Stimulated activated memory B cell treated with anti-CD40 and anti-IgM and Interleukin-4, amounts not matched to agents 10 μg/mL and 1 μg/mL and 100 μg/mL, for 72 hours (primary cell): ENCODE data around the gene GRK2.
"Not testable (repeated sequence)": the region's sequence is repeated elsewhere in the genome, so short reads cannot be mapped to it uniquely, and the experiment has no call there.

Source experiments
- ATAC-seq: fragments of 150-1000 bp; cut with Tn5 transposase; 2 replicates; pipeline ENCODE4 v1.10.0; 2021
- H3K27ac Mint-ChIP-seq: one replicate; pipeline ENCODE4 v1.8.0; 2022; ENCODE audit warnings: mild to moderate bottlenecking, mixed read lengths
- H3K27me3 Mint-ChIP-seq: one replicate; pipeline ENCODE4 v1.8.0; 2022; ENCODE audit warnings: mixed read lengths
- H3K36me3 Mint-ChIP-seq: one replicate; pipeline ENCODE4 v1.8.0; 2022; ENCODE audit warnings: mixed read lengths
- H3K4me1 Mint-ChIP-seq: one replicate; pipeline ENCODE4 v1.8.0; 2022; ENCODE audit warnings: mixed read lengths
- H3K4me3 Mint-ChIP-seq: one replicate; pipeline ENCODE4 v1.8.0; 2022; ENCODE audit warnings: mild to moderate bottlenecking, moderate library complexity, mixed read lengths
- H3K9me3 Mint-ChIP-seq: one replicate; pipeline ENCODE4 v1.8.0; 2022; ENCODE audit warnings: mixed read lengths

GRK2 gene

GRCh38 chr11:67266449-67267187 is at the start of gene GRK2:
TSS of gene GRK2 (plus strand) at chr11:67266473. CDS start at chr11:67266700, 227 bp downstream.
- peak; percentile 38 for ATAC-seq
- Mint-ChIP-seq H3K4me3 (peak within 1 kb of the TSS; percentile 93), H3K27ac (peak within 1 kb of the TSS; percentile 96), H3K4me1 (peaks cover 78% of the 10 kb centered on the region), H3K27me3 (peaks cover 6% of the 10 kb centered on the region), H3K9me3 (no peaks in the 10 kb centered on the region), H3K36me3 (peaks cover 42% of the 10 kb centered on the region)

GRCh38 chr11:67227726-67228125 is 38.5 kb upstream of the GRK2 start:
- Mint-ChIP-seq H3K36me3 (peaks cover 33% of the 10 kb centered on the region), H3K27ac (no peak overlapping the region), H3K4me1 (no peaks in the 10 kb centered on the region), H3K27me3 (no peaks in the 10 kb centered on the region), H3K9me3 (no peaks in the 10 kb centered on the region), H3K4me3 (no peak overlapping the region)
- ATAC-seq: no peak

- H3K9me3 Mint-ChIP-seq: no peaks in the 10 kb centered on the region
- peaks cover 45% of the 10 kb centered on the region for H3K36me3 Mint-ChIP-seq
- peaks cover 14% of the 10 kb centered on the region for H3K4me1 Mint-ChIP-seq
- no peak overlapping the region for H3K4me3 Mint-ChIP-seq
- no peak overlapping the region for H3K27ac Mint-ChIP-seq
- H3K27me3 Mint-ChIP-seq: no peaks in the 10 kb centered on the region
- no peak for ATAC-seq
Observed at GRCh38 chr11:67230406-67230805, 35.9 kb upstream of the GRK2 start.

- no peak for ATAC-seq
- Mint-ChIP-seq H3K4me3 (no peak overlapping the region), H3K4me1 (peaks cover 14% of the 10 kb centered on the region), H3K36me3 (peaks cover 45% of the 10 kb centered on the region), H3K27ac (no peak overlapping the region), H3K9me3 (no peaks in the 10 kb centered on the region), H3K27me3 (no peaks in the 10 kb centered on the region)
Observed at GRCh38 chr11:67230886-67231285, 35.4 kb upstream of the GRK2 start.

- Mint-ChIP-seq H3K9me3 (no peaks in the 10 kb centered on the region), H3K4me3 (peak overlapping the region; percentile 30), H3K4me1 (peaks cover 16% of the 10 kb centered on the region), H3K36me3 (peaks cover 26% of the 10 kb centered on the region), H3K27me3 (no peaks in the 10 kb centered on the region), H3K27ac (peak overlapping the region; percentile 65)
- ATAC-seq: peak; percentile 79
Observed at GRCh38 chr11:67233584-67234190, 32.6 kb upstream of the GRK2 start.

GRCh38 chr11:67234571-67234970 is 31.7 kb upstream of the GRK2 start:
- not testable (repeated sequence) for H3K9me3 Mint-ChIP-seq, ATAC-seq, H3K27me3 Mint-ChIP-seq, H3K4me3 Mint-ChIP-seq
- Mint-ChIP-seq H3K36me3 (peaks cover 21% of the 10 kb centered on the region), H3K4me1 (peaks cover 25% of the 10 kb centered on the region), H3K27ac (peak overlapping the region; percentile 65)

GRCh38 chr11:67237574-67237973 is 28.7 kb upstream of the GRK2 start:
- no peaks in the 10 kb centered on the region for H3K9me3 Mint-ChIP-seq
- H3K4me3 Mint-ChIP-seq: no peak overlapping the region
- no peak overlapping the region for H3K27ac Mint-ChIP-seq
- ATAC-seq: no peak
- H3K27me3 Mint-ChIP-seq: no peaks in the 10 kb centered on the region
- peaks cover 53% of the 10 kb centered on the region for H3K4me1 Mint-ChIP-seq
- peaks cover 37% of the 10 kb centered on the region for H3K36me3 Mint-ChIP-seq

- no peaks in the 10 kb centered on the region for H3K27me3 Mint-ChIP-seq
Observed at GRCh38 chr11:67238894-67239782, 27.1 kb upstream of the GRK2 start.

GRCh38 chr11:67239783-67240575 is 26.3 kb upstream of the GRK2 start:
- Mint-ChIP-seq H3K9me3 (no peaks in the 10 kb centered on the region), H3K4me1 (peaks cover 57% of the 10 kb centered on the region), H3K27me3 (no peaks in the 10 kb centered on the region)

More at GRCh38 chr11:67238894-67239782, 27.1 kb upstream of the GRK2 start:
- no peaks in the 10 kb centered on the region for H3K9me3 Mint-ChIP-seq
- peaks cover 45% of the 10 kb centered on the region for H3K36me3 Mint-ChIP-seq
- peak overlapping the region; percentile 99 for H3K27ac Mint-ChIP-seq
- H3K4me1 Mint-ChIP-seq: peaks cover 59% of the 10 kb centered on the region
- no peak for ATAC-seq
- H3K4me3 Mint-ChIP-seq: peak overlapping the region; percentile 100

GRCh38 chr11:67240576-67241389 is 25.5 kb upstream of the GRK2 start:
- peak overlapping the region; percentile 99 for H3K27ac Mint-ChIP-seq
- peak; percentile 80 for ATAC-seq
- peaks cover 55% of the 10 kb centered on the region for H3K36me3 Mint-ChIP-seq
- H3K4me3 Mint-ChIP-seq: peak overlapping the region; percentile 100
- no peaks in the 10 kb centered on the region for H3K27me3 Mint-ChIP-seq
- H3K4me1 Mint-ChIP-seq: peaks cover 58% of the 10 kb centered on the region
- no peaks in the 10 kb centered on the region for H3K9me3 Mint-ChIP-seq

More at GRCh38 chr11:67239783-67240575, 26.3 kb upstream of the GRK2 start:
- ATAC-seq: peak; percentile 98
- peaks cover 47% of the 10 kb centered on the region for H3K36me3 Mint-ChIP-seq
- H3K27ac Mint-ChIP-seq: peak overlapping the region; percentile 99
- peak overlapping the region; percentile 100 for H3K4me3 Mint-ChIP-seq

- H3K4me3 Mint-ChIP-seq: peak overlapping the region; percentile 100
- H3K27ac Mint-ChIP-seq: peak overlapping the region; percentile 99
- H3K4me1 Mint-ChIP-seq: peaks cover 64% of the 10 kb centered on the region
- peaks cover 65% of the 10 kb centered on the region for H3K36me3 Mint-ChIP-seq
- ATAC-seq: no peak
- no peaks in the 10 kb centered on the region for H3K9me3 Mint-ChIP-seq
- H3K27me3 Mint-ChIP-seq: no peaks in the 10 kb centered on the region
Observed at GRCh38 chr11:67242548-67242947, 23.7 kb upstream of the GRK2 start.

GRCh38 chr11:67243051-67243450 is 23.2 kb upstream of the GRK2 start:
- ATAC-seq: no peak
- Mint-ChIP-seq H3K36me3 (peaks cover 67% of the 10 kb centered on the region), H3K9me3 (no peaks in the 10 kb centered on the region), H3K4me3 (peak overlapping the region; percentile 100), H3K4me1 (peaks cover 64% of the 10 kb centered on the region), H3K27ac (peak overlapping the region; percentile 99), H3K27me3 (no peaks in the 10 kb centered on the region)

- no peak overlapping the region for H3K27ac Mint-ChIP-seq
- no peak overlapping the region for H3K4me3 Mint-ChIP-seq
- peaks cover 55% of the 10 kb centered on the region for H3K4me1 Mint-ChIP-seq
- H3K27me3 Mint-ChIP-seq: no peaks in the 10 kb centered on the region
- ATAC-seq: no peak
- H3K9me3 Mint-ChIP-seq: no peaks in the 10 kb centered on the region
- H3K36me3 Mint-ChIP-seq: peaks cover 86% of the 10 kb centered on the region
Observed at GRCh38 chr11:67245046-67245445, 21.2 kb upstream of the GRK2 start.
